GM21786 (cell line): ENCODE data around the gene SLC28A1.
"Not testable (repeated sequence)": the region's sequence is repeated elsewhere in the genome, so short reads cannot be mapped to it uniquely, and the experiment has no call there.

Experiments
- ATAC-seq: cut with Tn5 transposase; IDR thresholded peaks from one replicate; pipeline ENCODE4 v1.9.1; 2021; ENCODE audit not compliant: unreplicated experiment

SLC28A1 gene

DNA sequence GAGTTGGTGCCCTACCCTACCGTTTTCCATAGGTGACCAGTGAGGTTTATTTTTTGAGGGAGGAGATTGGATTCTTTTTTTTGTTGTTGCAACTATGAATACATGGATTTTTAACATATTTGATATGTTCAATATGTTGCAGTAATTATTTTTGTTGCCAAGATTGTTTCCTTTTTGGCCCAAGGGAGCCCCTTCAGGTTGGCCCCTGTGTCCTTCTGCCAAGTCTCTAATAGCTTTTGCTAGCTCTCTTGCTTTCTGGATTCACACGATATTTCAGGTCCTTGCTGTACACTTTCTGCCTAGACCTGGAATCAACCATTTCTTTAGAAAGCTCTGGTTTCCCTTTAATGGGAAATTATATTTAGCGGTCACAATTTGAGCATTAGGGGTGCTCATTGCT is 22.7 kb upstream of the SLC28A1 start:
- ATAC-seq, result no peak

DNA sequence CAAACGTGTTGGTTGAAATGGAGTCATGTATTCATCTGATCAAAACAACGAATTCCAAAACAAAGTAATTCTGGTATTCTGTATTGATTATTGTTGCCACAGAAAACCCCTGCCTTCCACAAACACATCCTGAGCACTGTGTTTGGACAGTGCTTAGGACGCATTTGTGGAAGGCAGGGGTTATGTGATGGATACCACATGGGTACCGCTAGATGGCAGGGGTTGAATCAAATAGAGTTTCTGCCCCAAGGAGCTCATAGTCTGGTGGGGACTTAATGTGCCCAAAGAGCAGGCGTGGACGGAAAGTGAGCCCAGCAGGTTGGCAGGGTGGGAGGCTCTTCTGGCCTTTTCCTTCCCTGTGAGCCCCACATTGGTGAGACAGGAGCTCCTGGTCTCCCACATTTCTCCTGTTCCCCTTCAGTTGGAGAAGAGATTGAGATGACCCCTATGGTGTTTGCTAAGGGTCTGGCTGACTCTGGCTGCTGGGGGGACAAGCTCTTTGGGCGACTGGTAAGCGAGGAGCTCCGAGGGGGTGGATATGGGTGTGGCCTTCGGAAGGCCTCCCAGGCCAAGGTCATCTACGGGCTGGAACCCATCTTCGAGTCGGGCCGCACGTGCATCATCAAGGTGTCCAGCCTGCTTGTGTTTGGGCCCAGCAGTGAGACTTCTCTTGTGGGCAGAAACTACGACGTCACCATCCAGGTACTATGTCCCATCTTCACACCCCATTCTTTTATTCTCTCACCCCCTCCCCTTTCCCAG is 22.1 kb upstream of the SLC28A1 start:
- ATAC-seq, result no peak

DNA sequence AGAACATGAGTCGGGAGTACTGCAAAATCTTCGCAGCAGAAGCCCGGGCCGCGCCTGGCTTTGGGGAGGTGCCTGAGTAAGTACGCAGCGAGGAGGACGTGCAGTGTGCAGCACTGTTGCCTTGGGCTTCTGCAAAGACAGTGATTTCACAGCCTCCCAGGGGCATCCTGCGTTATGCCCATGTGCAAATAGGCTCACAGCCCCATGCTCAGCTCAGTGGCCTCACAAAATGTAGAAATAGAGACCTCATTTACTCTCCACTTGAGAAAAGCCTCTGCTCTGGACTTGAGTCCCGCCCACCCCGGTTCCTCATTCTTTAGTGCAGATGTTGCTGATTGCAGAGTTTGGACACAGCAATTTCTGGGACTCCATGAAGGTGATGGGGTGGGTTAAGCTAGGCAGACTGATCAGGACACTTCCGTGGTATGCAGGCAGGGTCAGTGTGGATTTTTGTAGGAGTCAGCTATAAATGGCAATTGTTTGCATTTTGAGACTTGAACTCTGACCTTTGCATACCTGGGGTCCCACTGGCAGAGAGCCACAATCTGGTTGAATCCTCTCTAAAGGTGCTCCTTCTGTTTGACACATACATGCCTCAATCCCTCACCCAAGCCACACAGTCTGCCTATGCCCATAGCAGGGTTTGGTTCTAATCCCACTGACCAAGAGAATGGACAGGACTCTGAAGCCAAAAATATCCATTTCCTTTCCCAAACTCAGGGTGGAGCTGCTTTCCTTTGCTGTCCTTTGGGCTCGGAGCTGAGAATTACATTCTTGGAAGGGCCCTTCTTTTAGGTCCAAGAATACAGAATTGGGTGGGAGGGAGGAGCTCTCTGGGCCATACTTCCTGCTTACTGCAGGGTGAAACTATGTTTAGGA is 20.7 kb upstream of the SLC28A1 start:
- no peak for ATAC-seq

DNA sequence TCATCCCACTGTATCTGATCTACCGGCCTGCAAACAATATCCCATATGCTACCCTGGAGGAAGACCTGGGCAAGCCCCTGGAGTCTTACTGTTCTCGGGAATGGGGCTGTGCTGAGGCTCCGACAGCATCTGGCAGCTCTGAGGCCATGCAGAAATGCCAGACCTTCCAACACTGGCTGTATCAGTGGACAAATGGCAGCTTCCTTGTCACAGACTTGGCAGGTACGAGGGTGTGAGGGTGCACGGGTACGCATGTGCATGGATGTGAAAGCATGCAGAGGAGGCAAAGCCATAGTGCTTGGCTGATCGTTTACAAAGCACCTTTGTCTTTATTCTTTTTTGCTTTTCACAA is 20.0 kb upstream of the SLC28A1 start:
- ATAC-seq, result no peak

DNA sequence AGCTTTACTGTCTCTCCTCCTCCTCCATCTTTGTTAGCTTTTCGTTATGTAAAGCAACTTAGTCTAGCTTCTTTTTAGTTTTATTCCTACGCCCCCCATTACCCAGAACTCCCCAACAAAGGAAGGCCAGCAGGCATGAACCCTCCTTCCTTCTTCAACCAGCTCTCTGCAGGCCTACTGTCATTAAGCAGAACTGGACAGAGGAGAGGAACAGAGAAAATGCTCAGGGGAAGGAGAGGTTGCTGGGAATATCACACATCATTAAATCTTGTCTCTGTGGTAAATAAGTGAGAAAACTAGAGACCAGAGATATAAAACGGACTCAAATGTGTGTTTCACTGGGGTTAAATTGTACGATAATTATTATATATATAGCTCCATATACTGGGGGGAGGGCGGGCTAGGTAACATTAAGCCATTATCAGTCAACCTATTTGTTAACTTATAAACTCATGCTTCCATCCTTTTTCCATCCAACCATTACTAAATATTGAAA is 19.3 kb upstream of the SLC28A1 start:
- ATAC-seq, result no peak

DNA sequence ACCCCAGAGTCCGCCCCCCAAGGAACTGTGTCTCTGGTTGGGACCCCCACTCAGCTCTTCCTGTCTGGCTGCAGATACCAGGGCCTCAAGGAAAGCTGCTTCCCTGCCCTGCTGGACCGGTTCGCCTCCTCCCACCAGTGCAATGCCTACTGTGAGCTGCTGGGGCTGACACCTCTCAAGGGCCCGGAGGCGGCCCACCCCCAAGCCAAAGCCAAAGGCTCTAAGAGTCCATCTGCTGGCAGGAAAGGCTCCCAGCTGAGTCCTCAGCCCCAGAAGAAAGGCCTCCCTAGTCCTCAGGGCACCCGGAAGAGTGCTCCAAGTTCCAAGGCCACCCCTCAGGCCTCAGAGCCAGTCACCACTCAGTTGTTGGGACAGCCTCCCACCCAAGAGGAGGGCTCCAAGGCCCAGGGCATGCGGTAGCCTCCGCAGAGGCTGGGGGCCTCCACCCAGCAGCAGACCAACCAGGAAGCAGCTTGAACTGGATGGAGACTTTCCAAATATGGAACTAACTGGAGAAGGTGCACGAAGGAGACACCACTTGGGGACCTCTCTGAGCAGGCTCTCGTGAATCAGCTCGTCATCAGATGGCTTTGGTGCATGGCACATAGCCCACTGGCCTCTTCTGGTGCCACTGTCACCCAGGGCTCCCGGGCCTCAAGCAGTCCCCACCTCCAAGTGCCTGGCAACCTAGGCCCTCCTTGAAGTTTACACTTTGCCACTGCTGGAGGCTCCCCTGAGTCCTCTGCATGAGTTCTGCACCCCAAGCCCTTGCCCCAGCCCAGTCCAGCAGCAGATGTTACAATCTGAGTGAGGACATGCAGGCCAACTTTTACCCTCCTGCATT is 16.2 kb upstream of the SLC28A1 start:
- ATAC-seq, result no peak

DNA sequence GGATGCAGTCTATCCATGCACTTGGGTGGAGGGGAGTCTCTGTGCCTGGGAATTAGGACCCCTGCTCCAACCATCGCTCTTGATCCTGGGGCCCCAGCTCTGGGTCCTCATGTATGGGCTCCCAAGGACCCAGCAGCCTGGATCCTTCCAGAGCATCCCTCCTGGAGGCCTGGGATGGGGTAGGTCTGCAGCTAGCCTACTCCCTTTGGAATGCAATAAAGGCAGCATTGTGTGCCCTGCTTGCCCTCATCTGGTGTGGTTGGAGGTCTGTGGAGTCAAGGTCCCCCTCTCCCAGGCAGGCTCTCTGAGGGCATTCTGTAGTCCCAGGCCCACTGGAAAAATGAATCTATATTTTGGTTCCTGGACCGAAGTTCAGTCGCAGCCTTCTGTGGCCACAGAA is 15.0 kb upstream of the SLC28A1 start:
- no peak for ATAC-seq

DNA sequence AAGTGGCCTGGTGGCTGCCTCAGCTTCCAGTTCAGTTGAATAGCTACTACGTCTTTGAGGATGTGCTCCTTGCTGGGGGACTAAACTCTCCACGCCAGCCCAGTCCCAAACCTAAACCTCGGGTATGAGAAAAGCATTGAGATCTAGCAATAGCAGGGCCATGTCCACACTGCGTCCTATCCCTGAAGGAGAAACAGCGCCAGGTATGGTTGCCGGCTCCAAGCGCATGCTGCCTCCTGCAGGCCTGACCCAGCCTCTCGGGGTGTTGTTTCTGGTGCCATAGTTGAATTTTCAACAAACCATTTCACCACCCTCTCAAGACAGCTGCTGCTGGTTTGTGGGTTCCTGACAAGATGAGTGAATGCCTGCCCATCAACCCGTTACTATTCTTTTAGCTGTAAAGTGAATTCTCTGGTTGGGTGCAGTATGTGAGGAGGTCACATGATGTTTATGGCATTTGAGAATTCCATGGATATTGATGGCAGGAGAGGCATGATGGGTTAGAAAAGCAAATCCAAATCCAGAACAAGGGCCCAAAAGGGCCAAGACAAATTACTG is 13.0 kb upstream of the SLC28A1 start:
- ATAC-seq, result no peak

DNA sequence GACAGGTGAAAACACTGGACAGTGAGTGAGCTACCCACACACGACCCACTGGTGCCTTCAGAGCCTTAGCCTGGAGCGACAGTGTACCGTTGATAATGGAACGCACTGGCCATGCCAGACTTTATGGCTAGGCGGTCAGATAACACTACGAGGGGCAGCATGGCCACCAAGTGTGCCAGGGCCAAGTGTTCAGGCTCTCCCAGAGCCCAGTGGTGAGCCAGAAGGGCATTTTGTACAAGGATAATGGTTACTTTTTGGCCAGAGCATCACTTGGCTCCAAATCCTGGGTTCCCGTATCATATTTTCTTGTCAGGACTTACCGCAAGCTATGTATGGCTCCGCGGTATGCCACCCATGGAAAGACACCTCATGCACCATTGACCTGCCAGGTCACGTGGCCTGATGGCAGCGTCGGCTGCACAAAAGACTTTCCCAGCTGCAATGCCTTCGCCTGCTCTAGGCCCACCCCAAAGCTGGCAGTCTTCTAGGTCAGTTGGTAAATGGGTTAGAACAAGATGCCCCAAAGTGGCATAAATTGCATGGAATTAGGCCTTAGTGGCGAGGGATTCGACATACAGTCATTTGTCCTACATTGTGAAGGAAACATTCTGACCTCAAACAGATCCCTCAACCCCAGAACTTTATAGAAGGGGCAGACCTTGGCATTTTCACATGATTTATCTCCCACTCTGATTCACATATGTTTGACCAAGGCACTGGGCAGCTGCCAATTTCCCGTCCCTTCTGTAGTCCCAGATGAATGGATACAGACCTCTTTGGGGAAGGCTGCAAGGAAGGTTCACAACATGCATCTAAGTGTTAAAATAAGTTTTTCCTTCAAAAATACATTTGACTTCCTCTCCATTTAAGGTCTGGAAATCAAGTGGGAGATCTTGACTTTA is 12.2 kb upstream of the SLC28A1 start:
- ATAC-seq, result no peak

DNA sequence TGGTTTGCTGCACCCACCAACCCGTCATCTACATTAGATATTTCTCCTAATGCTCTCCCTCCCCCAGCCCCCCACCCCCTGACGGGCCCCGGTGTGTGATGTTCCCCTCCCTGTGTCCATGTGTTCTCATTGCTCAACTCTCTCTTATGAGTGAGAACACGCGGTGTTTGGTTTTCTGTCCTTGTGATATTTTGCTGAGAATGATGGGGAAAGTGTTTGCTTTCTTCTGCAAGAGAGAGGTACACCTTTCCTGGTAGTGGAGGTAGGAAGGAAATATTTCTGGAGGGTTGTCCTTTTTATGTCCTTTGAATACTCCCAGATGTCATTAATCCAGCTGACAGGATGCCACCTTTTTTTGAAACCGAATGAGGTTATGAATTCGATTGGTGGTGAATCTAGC is 10.5 kb upstream of the SLC28A1 start:
- ATAC-seq, result no peak

DNA sequence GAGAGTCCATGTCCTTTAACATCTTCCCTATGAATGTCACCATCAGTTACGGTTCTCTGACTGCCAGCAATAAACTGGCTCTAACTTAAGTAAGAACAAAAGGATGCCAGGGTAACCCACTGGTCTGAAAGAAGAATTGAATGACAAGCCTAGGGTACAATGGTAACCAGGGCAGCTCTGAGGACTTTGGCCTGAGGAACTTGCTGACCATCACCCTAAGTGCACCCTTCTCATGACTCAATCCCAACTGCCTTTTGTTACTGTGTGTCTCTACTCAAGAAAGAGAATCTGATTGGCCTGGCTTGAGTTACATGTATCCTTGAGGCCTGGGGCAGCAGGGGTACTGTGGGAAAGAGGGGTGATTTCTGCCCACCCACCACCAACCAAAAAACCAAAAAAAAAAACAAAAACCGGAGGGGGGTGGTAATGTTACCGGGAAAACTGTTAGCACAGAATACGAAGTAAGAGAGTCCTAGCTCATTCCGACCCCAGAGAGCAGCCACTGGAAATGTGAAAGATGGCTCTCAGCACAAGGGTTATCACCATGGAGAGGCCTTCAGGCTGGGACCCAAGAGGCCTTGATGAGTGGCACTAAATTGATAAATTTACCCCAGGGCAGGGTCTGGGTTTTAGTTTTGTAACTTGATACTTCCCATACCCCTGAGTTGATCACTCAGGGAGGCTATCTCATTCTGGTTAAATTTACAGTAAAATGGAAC is 9.3 kb upstream of the SLC28A1 start:
- no peak for ATAC-seq

DNA sequence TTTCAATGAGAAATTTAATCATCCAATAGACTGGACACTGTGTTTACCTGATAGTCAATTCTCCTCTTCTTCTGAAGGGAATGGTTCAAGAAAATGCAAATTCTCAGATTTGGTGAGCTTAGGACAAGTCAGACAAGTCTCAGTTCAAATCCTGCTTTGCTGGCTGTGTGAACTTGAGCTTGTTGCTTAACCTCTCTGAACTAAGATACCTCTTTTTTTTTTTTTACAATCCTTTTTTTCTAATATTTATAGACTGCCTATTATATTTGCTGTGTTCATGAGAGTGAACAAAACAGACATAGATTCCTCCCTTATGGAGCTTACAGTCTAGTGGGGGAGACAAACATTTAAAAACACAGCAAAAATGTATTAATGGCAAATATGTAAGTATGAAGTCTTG is 8.2 kb upstream of the SLC28A1 start:
- ATAC-seq, result no peak

DNA sequence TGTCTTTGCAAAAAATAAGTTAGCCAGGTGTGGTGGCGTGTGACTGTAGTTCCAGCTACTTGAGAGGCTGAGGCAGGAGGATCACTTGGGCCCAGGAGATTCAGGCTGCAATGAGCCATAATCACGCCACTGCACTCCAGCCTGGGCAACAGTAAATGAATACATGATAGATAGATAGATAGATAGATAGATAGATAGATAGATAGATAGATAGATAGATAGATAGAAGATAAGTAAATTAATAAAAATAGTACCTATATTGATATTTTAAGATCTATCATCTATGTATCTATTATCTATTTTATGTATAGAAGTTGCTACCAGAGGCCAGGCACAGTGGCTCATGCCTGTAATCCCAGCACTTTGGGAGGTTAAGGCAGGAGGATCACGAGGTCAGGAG is 6.8 kb upstream of the SLC28A1 start:
- ATAC-seq, result not testable (repeated sequence)

DNA sequence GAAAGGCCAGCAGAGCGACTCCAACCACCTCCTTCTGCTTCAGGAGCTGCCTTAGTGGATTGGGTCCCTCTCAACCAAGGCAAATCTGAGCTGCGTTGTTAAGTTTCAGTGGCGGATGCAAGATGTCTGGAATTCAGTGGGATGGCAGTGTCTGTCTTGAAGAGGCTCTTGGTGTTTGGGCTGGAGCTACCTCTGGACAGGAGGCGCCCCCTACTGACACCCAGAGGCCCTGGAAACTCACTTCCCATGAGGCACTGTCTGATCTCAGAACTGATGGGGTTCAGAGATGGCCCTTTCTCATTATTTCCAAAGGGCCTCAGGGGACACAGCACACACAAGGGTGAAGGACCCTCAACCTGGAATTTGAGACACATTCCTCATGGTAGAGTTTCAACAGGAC is 6.0 kb upstream of the SLC28A1 start:
- ATAC-seq, result no peak

DNA sequence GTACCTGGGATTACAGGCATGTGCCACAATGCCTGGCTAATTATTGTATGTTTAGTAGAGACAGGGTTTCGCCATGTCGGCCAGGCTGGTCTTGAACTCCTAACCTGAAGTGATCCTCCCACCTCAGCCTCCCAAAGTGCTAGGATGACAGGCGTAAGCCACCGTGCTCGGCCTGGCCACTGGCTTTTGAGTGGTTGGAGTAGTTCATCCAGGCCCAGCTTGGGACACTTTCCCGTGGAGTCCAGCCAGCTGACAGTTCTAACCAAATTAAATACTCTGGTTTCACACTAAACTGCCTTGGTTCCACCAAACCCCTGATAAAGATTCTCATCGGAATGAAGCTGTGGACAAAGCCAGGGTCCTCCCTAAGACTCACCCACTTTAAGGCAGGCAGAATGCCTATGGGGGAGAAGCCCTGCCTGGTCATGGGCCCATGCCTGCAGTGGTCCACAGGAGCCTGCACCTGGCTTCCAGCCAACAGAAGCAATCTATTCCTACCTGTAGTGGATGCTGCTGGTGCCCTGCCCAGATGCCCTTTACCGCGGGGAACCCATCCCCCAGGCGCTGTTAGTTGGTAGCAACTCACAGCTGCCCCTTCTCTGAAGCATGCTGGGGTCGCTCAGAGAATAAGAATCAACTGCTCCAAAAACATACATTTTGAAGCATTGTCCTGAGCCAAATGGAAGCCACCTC is 5.2 kb upstream of the SLC28A1 start:
- no peak for ATAC-seq

DNA sequence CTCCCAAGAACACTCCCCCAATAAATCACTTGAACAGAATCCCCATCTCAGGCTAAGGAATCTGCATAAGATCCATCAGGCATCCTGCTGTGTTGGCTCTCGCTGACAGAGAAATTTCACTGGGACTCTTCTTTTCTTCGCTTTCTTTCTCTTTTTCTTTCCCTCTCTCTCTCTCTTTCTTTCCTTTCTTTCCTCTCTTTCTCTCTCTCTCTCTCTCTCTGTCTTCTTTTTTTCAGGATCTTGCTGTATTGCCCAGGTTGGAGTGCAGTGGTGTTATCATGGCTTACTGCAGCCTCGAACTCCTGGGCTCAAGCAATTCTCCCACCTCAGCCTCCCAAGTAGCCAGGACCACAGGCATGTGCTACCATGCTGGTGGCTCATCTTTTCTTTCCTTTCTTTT is 4.5 kb upstream of the SLC28A1 start:
- ATAC-seq, result no peak

DNA sequence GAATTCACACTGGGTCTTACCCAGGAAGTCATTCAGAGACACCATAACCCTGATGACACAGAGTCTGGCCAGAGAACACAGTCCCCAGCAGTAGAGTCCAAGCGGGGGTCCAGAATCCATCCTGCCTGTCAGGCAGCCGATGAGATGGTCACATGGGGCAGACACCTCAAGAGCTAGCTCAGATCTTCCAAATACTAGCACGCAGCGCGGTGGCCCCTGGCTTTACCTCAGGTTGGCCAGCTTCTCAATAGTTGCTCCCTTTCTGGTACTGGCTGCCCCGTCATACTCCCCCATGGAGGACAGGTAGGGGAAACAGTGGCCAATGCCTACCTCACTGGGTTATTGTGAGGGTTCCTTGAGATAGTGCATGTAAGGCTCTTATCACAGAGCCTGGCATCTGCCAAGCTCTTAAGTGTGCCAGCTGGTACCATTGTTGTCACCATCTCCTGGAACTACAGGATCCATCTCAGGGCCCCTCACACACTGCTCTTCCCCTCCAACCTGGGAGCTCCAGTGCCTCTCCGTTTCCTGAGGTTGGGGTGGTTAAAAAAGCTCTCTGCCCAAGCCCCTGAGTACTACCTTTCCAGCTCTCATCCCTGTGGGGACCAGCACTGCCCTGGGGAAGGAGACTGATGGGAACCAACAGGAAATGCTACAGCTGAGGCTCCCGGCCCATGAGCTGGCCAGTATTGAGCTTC is 3.5 kb upstream of the SLC28A1 start:
- ATAC-seq, result no peak

DNA sequence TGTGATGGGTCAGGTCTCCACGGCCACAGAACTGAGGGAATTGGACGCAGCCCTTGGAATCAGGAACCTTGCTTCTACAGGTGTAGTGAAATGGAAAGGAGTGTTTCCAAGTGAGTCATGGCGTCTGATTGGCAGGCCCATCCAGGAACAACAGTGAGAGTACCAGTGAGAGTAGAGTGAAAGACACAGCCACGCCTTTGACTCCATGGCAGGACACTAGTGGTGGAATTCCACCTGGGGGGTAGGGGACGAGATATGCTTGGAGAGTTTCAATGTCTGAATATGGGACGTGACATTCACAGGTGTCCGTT is 3.0 kb upstream of the SLC28A1 start:
- ATAC-seq, result no peak
